SK-N-SH treated with all-trans-retinoic acid at 6 μM for 48 hours (cell line): ENCODE data around the gene PTPRT.

ENCODE experiments used
- ARNTL ChIP-seq: fragments of 450-650 bp; formaldehyde crosslinking; IDR thresholded peaks from 2 replicates; pipeline ENCODE4 v1.5.0; 2020; ENCODE audit warnings: low read depth, mild to moderate bottlenecking, moderate library complexity, borderline replicate concordance
- BACH2 ChIP-seq: fragments of 250-450 bp; sonication (Bioruptor Pico); IDR thresholded peaks from 2 replicates; pipeline ENCODE4 v1.9.0; 2021; ENCODE audit warnings: mild to moderate bottlenecking, borderline replicate concordance
- CREB5 ChIP-seq: fragments of 250-450 bp; sonication (Bioruptor Pico); IDR thresholded peaks from 2 replicates; pipeline ENCODE4 v1.5.1; 2020; ENCODE audit warnings: low read depth, mild to moderate bottlenecking, moderate library complexity
- CSDC2 ChIP-seq: fragments of 250-450 bp; sonication (Bioruptor Pico); IDR thresholded peaks from 2 replicates; pipeline ENCODE4 v1.5.0; 2020; ENCODE audit warnings: mild to moderate bottlenecking, moderate library complexity
- CSRNP3 ChIP-seq: fragments of 250-450 bp; sonication (Bioruptor Pico); IDR thresholded peaks from 2 replicates; pipeline ENCODE4 v1.5.1; 2021; ENCODE audit warnings: mild to moderate bottlenecking, moderate library complexity
- GLIS3 ChIP-seq: fragments of 250-450 bp; sonication (Bioruptor Pico); IDR thresholded peaks from 2 replicates; pipeline ENCODE4 v1.5.0; 2020; ENCODE audit warnings: mild to moderate bottlenecking, moderate library complexity
- ISL1 ChIP-seq: fragments of 250-450 bp; sonication (Bioruptor Pico); IDR thresholded peaks from 2 replicates; pipeline ENCODE4 v2.1.2; 2022; ENCODE audit warnings: mild to moderate bottlenecking, moderate library complexity
- PATZ1 ChIP-seq: fragments of 250-450 bp; sonication (Bioruptor Pico); IDR thresholded peaks from 2 replicates; pipeline ENCODE4 v1.8.0; 2020; ENCODE audit warnings: mild to moderate bottlenecking, moderate library complexity, borderline replicate concordance
- SNAI2 ChIP-seq: fragments of 250-450 bp; sonication (Bioruptor Pico); IDR thresholded peaks from 2 replicates; pipeline ENCODE4 v1.5.0; 2020; ENCODE audit warnings: mild to moderate bottlenecking, moderate library complexity
- TSHZ2 ChIP-seq: fragments of 250-450 bp; sonication (Bioruptor Pico); IDR thresholded peaks from 2 replicates; pipeline ENCODE4 v1.5.0; 2020; ENCODE audit warnings: mild to moderate bottlenecking, moderate library complexity
- ZC3H10 ChIP-seq: fragments of 250-450 bp; sonication (Bioruptor Pico); IDR thresholded peaks from 2 replicates; pipeline ENCODE4 v1.5.1; 2021; ENCODE audit warnings: mild to moderate bottlenecking, moderate library complexity
- ZNF565 ChIP-seq: fragments of 450-650 bp; formaldehyde crosslinking; conservative IDR thresholded peaks from 2 replicates; pipeline ENCODE4 v1.5.0; 2020; ENCODE audit warnings: low read depth, mild to moderate bottlenecking, moderate library complexity
- ZNF70 ChIP-seq: fragments of 450-650 bp; formaldehyde crosslinking; IDR thresholded peaks from 2 replicates; pipeline ENCODE4 v1.5.0; 2020; ENCODE audit warnings: mild to moderate bottlenecking, moderate library complexity

GRCh38 chr20:43189554-43190331, at the start of gene PTPRT:
- TF ChIP-seq ZC3H10 (CRISPR knock-in tag) (no peak), ZNF70 (CRISPR knock-in tag) (no peak), ZNF565 (CRISPR knock-in tag) (no peak), CSDC2 (CRISPR knock-in tag) (no peak), BACH2 (no peak), PATZ1 (CRISPR knock-in tag) (no peak), ARNTL (CRISPR knock-in tag) (no peak), GLIS3 (CRISPR knock-in tag) (no peak), CREB5 (CRISPR knock-in tag) (no peak), CSRNP3 (CRISPR knock-in tag) (no peak), TSHZ2 (CRISPR knock-in tag) (no peak), SNAI2 (no peak), ISL1 (CRISPR knock-in tag) (no peak)
